GM19324 (cell line): Measurements from ENCODE around the gene BICD2.
"Not testable (repeated sequence)": the region's sequence is repeated elsewhere in the genome, so short reads cannot be mapped to it uniquely, and the experiment has no call there.

Source experiments
- ATAC-seq: cut with Tn5 transposase; IDR thresholded peaks from one replicate; pipeline ENCODE4 v1.9.1; 2021; ENCODE audit warnings: mild to moderate bottlenecking, moderate library complexity; ENCODE audit not compliant: unreplicated experiment, low FRiP score

The BICD2 gene

GRCh38 chr9:92771309-92771708 is 6.7 kb upstream of the BICD2 start:
- ATAC-seq = no peak

- ATAC-seq = no peak
Measured at GRCh38 chr9:92770360-92770995, 5.8 kb upstream of the BICD2 start.

GRCh38 chr9:92769990-92770359 is 5.3 kb upstream of the BICD2 start:
- no peak for ATAC-seq

- ATAC-seq = no peak
Measured at GRCh38 chr9:92769286-92769685, 4.7 kb upstream of the BICD2 start.

GRCh38 chr9:92768816-92769215 is 4.2 kb upstream of the BICD2 start:
- ATAC-seq = not testable (repeated sequence)

- no peak for ATAC-seq
Measured at GRCh38 chr9:92767066-92768054, 2.7 kb upstream of the BICD2 start.

GRCh38 chr9:92764988-92765936 is 629 bp upstream of the BICD2 start:
- peak; percentile 63 for ATAC-seq

- ATAC-seq = peak; percentile 1
Measured at GRCh38 chr9:92763721-92764380, 782 bp downstream of the BICD2 start.

- no peak for ATAC-seq
Measured at GRCh38 chr9:92762781-92763708, 1.6 kb downstream of the BICD2 start.

- no peak for ATAC-seq
Measured at GRCh38 chr9:92762196-92762595, 2.4 kb downstream of the BICD2 start.

- ATAC-seq = no peak
Measured at GRCh38 chr9:92761686-92762085, 2.9 kb downstream of the BICD2 start.

GRCh38 chr9:92760494-92760893 is 4.1 kb downstream of the BICD2 start:
- no peak for ATAC-seq

- ATAC-seq = no peak
Measured at GRCh38 chr9:92760070-92760469, 4.6 kb downstream of the BICD2 start.

GRCh38 chr9:92759446-92759845 is 5.2 kb downstream of the BICD2 start:
- ATAC-seq = no peak

GRCh38 chr9:92756792-92757191 is 7.8 kb downstream of the BICD2 start:
- ATAC-seq = no peak

GRCh38 chr9:92754091-92754745 is 10.4 kb downstream of the BICD2 start:
- no peak for ATAC-seq

GRCh38 chr9:92752812-92753404 is 11.7 kb downstream of the BICD2 start:
- no peak for ATAC-seq

- no peak for ATAC-seq
Measured at GRCh38 chr9:92749934-92750315, 14.7 kb downstream of the BICD2 start.
